Measurements from ENCODE around the gene KRT75.

- no peak for TF ChIP-seq CTCF (IDR thresholded peaks at IDR 0.05; ENCODE audit: low read depth, low read length)
- TF ChIP-seq EZH2phosphoT487 (IDR thresholded peaks at IDR 0.05; ENCODE audit: low read depth): no peak
Observed at GRCh38 chr12:52438305-52439301, 4.4 kb upstream of the KRT75 start.

Data from OCI-LY3 (cell line).